GM18909 (cell line): ENCODE results near the gene FCN1.
"Not testable (repeated sequence)": the region's sequence is repeated elsewhere in the genome, so short reads cannot be mapped to it uniquely, and the experiment has no call there.

Source experiments
- ATAC-seq: cut with Tn5 transposase; IDR thresholded peaks from one replicate; pipeline ENCODE4 v1.9.1; 2021; ENCODE audit warnings: mild to moderate bottlenecking; ENCODE audit not compliant: unreplicated experiment, poor library complexity

FCN1 gene

GRCh38 chr9:134917431-134918373 lies at the start of gene FCN1:
FCN1 (minus strand) TSS chr9:134917912; CDS start chr9:134917871, 41 bp downstream.
- no peak for ATAC-seq

GRCh38 chr9:134966697-134967546 lies 49.2 kb upstream of the FCN1 start:
- no peak for ATAC-seq

- ATAC-seq = no peak
These were observed 48.6 kb upstream of the FCN1 start for GRCh38 chr9:134966270-134966669.

- no peak for ATAC-seq
These were observed 48.1 kb upstream of the FCN1 start for GRCh38 chr9:134965851-134966250.

GRCh38 chr9:134965411-134965810 lies 47.7 kb upstream of the FCN1 start:
- no peak for ATAC-seq

- ATAC-seq = no peak
These were observed 46.8 kb upstream of the FCN1 start for GRCh38 chr9:134964271-134965055.

GRCh38 chr9:134963546-134963945 lies 45.8 kb upstream of the FCN1 start:
- no peak for ATAC-seq

- no peak for ATAC-seq
These were observed 45.3 kb upstream of the FCN1 start for GRCh38 chr9:134962973-134963364.

- no peak for ATAC-seq
These were observed 44.6 kb upstream of the FCN1 start for GRCh38 chr9:134962065-134962972.

GRCh38 chr9:134961331-134962064 lies 43.8 kb upstream of the FCN1 start:
- no peak for ATAC-seq

GRCh38 chr9:134960701-134961181 lies 43.0 kb upstream of the FCN1 start:
- no peak for ATAC-seq

GRCh38 chr9:134959971-134960310 lies 42.2 kb upstream of the FCN1 start:
- no peak for ATAC-seq

GRCh38 chr9:134959126-134959970 lies 41.6 kb upstream of the FCN1 start:
- ATAC-seq = no peak

- no peak for ATAC-seq
These were observed 40.2 kb upstream of the FCN1 start for GRCh38 chr9:134957945-134958227.

GRCh38 chr9:134957165-134957944 lies 39.6 kb upstream of the FCN1 start:
- no peak for ATAC-seq

GRCh38 chr9:134956387-134956786 lies 38.7 kb upstream of the FCN1 start:
- ATAC-seq = not testable (repeated sequence)

GRCh38 chr9:134955801-134956200 lies 38.1 kb upstream of the FCN1 start:
- no peak for ATAC-seq
